Colon (tissue), 2 donors: ENCODE results near the gene RNF187.
"Not testable (repeated sequence)": the region's sequence is repeated elsewhere in the genome, so short reads cannot be mapped to it uniquely, and the experiment has no call there.

ENCODE experiments used
- FAIRE-seq: peaks from 2 replicates; lab custom pipeline; 2012; peaks lifted over from hg19 to GRCh38; lab: Jason Lieb, UNC
- donor health status: control.
- donor health status: control.

Gene RNF187

DNA sequence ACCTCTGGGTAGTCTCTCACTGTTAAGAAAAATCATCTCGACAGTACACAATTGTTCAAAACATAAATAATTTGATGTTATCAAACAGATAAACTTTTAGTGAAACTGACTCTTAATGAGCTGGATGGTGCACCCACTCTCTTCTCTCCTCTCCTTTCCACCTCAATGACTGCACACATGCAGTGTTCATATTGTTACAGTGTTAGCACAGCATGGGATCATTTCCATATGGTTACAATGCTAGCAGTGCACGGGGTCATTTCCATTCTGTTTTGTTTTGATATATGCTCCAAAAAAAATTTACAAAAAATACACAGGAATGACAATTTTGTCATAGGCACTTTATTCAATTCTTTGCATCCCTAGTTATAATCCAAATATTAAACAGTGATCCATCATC lies 26.4 kb upstream of the RNF187 start:
- no peak for FAIRE-seq

DNA sequence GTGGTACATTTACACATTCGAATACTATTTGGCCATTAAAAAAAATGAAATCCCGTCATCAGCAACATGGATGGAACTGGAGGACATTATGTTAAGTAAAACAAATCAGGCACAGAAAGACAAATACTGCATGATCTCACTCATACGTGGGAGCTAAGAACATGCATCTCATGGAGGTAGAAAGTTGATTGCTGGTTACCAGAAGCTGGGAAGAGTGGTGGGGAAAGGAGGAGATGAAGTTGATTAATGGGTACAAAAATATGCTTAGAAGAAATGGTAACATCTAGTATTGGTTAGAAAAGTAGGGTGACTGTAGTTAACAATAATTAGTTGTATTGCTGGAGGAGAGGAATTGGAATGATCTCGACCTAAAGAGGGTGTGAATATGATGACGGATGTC lies 24.6 kb upstream of the RNF187 start:
- no peak for FAIRE-seq

DNA sequence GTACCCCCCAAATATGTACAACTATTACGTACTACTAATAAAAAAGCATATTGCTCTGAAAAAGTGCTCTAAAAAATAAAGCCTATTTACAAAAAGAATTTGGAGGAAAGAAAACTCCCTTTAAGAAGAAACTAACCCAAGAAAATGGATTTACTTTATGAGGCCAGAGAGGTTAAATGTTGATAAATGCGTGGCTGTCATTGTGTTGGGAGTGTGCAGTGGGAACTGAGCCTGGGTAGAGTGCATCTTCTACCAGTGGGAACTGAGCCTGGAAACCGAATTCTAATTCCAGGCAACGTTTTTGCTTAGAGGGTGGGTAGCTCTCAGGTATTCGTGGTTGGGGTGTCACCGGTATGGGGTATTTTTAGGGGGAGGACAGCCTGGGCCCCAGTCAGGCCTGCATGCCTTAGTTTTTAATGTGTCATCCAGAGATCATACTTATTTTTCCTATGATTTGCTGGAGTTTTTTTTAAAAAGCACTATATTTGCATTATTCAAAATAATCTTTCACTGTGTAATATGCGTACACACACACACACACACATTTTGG lies 24.1 kb upstream of the RNF187 start:
- FAIRE-seq: no peak

DNA sequence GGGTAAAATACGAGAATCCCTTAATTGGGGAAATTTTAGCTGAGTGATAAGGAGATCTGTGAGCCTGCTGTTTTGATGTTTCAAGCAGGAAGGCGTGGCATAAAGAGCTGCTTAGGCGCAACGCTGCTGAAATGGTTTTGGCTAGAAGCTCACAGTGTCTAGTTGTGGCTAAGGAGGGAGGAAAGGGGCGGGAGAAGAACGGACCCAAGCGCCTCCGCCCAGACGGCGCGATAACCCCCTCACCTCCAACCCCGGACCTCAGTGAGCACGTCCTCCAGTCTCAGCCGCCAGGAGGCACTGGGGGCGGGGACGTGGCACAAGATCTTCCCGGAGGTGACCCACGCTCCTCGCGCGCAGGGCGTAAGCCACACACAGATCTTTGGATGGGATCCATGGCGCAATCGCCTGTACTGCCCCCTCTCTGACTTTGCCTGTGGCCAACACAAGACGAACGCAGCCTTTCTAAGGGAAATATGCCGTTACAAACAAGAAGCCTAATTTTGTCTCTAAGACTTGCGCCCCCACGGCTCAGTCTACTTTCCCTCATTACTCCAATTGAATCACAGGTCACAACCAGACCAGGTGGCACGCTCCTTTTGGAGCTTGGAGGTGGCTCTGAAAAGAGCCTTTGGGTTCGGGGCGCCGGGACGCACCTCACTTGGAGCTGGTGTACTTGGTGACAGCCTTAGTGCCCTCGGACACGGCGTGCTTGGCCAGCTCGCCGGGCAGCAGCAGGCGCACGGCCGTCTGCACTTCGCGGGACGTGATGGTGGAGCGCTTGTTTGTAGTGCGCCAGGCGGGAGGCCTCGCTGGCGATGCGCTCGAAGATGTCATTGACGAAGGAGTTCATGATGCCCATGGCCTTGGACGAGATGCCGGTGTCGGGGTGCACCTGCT lies 23.4 kb upstream of the RNF187 start:
- FAIRE-seq: no peak

DNA sequence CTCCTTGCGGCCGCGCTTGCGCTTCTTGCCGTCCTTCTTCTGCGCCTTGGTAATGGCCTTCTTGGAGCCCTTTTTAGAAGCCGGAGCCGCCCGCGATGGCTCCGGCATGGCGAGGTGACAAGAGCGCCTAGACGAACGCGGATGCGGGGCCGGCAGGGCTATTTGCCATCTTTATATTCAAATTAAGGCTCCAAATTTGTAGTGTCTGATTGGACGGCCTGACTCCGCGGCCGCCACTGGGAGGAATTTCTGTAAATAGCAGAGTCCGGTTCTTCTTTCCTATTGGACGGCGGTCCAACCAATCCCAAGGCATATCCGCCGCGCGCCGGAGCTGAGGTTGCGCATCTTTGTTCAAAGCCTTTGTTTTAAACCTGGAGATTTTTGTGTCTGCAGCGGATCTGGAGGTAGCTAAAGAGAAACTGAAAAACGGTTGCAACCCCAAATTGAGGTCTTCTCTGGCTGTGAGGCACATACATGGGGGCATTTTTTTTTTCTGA lies 22.6 kb upstream of the RNF187 start:
- no peak for FAIRE-seq

DNA sequence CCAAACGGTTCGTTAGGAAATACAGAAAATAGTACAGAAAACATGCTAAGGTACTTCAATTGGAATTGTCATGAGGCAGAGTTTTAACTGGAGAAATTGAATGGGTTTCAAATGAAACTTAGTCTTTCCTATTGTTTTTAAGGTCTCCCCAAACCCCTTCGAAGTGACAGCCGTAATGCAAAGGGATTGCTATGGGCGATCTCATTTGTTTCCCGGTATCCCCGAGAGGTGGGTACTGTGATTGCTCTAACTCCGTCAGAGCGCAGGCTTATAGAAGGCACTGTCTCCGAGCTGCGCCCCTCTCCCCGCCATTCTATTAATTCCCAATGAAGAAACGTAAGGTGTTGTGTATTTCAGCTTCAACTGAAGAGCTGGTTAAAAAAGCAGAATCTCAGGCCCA lies 22.0 kb upstream of the RNF187 start:
- no peak for FAIRE-seq

DNA sequence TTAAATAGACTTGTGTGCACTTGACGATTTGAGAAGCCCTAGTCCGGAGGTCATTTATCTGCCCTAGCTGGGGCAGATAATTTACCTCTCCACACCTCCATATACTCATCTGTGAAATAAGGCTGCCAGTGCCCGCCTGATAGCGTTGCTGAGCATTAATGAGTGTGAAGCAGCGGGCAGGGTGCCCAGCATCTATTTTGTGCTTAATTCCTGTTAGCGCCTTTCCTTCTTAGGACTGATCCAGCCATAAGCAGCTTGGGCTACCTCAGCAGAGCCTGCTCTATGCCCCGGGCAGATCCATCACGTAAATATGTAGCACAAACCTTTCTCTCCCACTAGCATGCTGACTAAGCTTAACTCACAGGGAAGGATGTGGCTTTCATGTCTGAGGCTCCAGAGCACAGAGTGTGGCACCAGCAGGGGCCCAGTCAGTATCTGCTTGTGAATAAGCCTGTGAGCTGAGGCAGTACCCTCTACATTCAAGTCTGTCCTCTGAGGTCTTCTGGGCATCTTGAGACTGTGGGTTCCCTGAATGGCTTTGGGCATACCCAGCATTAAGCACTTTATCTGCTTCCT lies 21.5 kb upstream of the RNF187 start:
- no peak for FAIRE-seq

DNA sequence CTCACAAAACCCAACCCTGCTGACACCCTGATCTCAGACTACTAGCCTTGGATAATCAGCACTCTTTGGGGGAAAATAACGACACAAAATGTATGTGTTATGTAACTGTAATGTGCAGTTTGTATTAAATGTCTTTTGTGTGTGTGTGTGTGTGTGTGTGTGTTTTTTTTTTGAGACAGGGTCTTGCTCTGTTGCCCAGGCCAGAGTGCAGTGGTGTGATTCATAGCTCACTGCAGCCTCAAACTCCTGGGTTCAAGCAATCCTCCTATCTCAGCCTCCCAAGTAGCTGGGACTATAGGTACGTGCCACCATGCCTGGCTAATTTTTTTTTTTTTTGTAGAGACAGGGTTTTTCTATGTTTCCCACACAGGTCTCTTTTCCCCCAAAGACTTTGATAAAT lies 19.0 kb upstream of the RNF187 start:
- FAIRE-seq: not testable (repeated sequence)

DNA sequence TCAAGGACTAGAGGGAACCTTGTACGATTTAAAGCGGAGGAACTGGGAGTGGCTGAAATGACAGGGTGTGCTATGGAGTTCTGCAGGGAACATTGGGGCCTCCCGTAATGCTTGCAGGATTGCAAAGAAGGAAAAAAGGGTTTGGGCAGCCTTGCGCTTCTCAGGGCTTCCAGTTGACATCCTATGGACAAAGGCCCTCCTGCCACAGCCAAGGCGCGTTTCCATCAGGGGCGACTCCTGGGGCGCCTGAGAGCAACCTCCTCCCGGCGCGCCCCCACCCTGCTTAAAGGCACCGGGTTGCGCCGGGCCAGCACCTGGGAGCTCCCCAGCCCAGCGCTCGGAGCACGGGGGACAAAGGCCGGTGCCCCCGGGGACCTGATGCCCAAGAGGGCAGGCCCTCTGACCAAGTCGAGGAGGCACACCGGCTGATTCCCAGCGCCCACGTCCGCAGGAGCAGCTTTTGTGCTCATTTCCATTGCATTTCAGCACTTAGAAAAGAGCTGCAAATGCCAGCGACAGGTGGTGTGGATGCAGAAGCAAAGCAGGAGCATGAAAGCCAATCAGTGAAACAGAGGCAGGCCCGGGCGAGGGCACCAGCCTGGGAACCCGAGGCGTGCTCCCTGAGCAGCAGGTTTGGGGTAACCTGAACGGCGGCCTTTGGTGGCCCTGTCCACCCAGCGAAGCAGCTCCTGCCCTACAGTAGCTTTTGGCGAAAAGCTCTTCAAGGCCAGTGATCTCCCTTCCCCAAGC lies 17.6 kb upstream of the RNF187 start:
- no peak for FAIRE-seq

DNA sequence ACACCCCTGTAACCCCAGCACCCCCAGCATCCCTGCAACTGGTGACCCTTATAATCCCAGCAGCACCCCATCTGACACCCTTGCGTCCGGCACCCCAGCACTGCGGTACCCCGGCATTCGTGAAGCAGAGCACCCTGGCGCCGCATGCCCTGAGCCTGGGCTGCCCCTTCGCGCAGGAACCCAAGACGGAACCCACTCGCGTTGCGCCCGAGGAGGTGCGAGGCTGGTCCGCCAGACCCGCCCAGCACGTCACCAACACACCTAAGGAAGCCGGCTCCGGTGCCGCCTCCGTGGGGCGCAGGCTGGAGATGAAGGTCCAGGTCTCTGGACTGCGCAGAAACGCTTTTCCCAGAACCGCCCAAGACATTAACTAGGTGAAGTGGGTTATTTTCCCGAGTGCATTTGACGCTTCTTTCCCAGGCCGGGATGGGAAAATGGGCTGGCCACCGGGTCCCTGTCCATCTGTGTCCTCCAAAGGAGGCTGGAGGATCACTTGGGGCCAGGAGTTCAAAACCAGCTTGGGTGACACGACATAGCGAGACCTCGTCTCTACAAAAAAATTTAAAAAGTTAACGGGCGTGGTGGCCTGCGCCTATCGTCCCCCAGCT lies 15.9 kb upstream of the RNF187 start:
- no peak for FAIRE-seq

DNA sequence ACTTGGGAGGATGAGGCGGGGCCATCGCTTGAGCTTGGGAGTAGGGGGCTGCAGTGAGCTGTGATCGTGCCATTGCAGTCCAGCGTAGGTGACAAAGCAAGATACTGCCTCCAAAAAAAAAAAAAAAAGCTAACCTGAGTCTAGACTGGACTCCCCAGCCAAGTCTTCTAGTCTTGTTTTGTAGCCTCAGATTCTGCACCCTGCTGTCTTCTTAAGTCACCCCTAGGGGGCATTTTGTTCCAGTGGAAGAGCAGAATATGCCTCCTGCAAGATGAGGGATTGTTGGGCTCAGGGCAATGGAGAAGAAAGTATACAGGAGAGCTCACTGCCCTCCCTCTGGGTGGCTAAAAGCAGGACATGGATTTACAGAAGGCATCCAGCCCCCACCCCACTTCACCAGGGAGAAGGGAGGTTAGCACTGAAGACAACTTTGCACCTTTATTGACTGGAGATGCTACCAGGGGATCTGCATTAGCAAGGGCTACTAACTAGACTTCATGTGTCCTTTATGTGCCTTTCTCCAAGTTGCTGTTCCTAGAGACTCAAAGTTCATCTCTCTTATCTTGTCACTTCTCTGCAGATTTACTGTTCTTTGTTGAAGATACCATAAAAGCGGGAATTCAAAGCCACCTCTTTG lies 15.3 kb upstream of the RNF187 start:
- no peak for FAIRE-seq

DNA sequence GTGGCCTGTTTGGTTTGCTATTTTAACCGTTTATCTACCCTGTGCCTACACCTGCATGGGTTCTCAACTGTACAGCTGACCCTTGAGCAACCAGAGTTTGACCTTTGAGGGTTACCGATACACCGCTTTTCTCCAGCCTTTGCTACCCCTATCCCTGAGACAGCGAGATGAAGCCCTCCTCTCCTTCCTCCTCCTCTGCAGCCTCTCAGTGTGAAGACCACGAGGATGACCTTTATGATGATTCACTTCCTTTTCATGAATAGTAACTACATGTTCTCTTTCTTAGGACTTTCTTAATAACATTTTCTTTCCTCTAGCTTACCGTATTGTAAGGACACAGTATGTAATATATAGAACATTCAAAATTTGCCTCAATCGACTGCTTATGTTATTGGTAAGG lies 14.5 kb upstream of the RNF187 start:
- no peak for FAIRE-seq

DNA sequence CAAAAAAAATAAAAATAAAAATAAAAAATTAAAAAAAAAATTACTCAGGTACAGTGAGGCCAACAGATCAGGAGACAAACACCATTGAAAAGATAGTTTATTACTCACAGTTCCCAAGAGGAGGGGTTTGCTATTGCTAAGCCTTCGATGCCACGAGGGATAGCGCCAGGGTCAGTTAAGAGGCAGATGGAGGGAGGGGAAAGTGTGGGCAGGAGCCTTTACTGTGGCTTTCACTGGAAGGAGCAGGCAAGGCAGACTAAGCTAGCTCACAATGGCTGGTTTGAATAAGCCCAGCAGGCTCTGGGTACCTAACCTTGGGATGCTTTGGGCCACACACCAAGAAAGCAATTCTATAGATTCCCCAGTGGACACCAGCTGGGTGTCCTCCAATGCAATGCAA lies 12.7 kb upstream of the RNF187 start:
- FAIRE-seq: no peak

DNA sequence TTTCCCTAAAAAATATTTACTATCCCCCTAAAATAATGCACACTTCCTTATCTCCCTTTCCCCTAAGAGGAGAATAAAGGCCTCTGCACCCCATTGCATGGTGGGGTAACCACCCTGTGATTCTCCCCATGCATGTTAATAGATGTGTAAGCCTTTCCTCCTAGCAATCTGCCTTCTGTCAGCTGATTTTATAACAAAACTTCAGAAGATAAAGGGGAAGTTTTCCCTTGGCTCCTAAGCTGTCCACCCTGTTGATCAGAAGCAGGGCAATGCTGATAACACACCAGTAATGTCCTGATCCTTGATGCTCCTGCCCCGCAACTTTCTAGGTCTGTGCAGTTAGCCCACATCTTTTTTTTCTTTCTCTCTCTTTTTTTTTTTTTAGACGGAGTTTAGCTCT lies 11.4 kb upstream of the RNF187 start:
- no peak for FAIRE-seq

DNA sequence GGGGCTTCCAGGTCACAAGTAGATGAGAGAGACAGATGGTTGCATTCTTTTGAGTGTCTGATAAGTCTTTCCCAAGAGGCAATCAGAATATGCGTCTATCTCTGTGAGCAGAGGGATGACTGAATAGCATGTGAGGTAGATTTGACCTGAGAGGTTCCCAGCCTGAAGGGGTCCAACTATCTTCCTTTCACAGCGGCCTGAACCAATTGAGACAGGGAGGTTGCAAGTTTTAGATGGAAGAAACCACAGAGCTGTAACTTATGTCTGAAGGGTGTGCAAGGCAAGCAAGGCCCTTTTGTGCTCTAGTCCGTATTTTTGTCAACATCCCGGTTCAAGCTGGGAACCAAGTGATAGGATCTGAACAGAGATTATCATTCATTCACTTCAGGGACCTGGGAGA lies 9.9 kb upstream of the RNF187 start:
- no peak for FAIRE-seq

DNA sequence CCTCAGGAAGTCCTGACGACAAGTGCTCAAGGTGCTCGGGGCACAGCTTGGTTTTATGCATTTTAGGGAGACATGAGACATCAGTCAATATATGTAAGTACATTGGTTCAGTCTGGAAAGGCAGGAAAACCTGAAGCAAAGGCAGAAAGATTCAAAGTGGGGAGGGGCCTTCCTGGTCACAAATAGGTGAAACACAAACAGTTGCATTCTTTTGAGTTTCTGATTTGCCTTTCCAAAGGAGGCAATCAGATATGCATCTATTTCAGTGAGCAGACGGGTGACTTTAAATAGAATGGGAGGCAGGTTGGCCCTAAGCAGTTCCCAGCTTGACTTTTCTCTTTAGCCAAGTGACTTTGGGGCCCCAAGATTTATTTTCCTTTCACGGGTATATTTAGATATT lies 8.9 kb upstream of the RNF187 start:
- FAIRE-seq: no peak

DNA sequence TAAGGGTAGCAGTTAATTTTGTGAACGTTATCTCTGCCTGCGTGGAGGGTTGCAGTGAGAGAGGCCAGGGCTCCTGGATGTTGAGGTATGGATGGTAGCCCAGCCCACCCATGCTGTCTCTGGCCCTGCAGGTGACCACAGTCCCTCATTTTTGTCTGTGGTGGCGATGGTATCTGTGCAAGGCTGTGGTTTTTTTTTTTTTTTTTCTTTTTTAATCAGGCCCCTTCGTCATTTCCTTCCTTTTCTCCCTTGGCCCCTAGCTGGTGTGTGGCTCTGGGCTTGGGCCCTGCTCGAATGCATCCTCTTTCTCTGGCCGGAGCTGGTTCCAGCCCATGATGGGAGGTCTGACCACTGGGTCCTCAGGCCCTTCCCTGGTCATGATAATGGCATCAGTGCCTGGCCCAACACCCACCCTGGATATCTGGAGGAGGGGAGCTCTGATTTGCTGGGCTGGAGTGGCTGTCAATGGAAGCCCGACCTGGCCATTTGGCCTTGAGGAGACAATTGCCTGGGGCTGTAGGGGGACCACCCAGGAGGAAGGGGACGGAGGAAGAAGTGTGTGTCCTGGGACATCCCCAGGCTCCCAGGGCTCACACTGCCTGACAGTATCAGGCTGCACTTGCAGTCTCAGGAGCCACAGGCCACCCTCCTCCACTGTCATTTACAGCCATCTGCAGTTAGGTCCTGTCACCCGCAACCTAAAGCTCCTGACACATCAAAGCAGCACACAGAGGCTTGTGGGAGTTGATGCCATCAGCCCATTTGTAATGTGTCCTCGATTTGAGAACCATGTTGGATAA lies 8.1 kb upstream of the RNF187 start:
- FAIRE-seq: no peak

DNA sequence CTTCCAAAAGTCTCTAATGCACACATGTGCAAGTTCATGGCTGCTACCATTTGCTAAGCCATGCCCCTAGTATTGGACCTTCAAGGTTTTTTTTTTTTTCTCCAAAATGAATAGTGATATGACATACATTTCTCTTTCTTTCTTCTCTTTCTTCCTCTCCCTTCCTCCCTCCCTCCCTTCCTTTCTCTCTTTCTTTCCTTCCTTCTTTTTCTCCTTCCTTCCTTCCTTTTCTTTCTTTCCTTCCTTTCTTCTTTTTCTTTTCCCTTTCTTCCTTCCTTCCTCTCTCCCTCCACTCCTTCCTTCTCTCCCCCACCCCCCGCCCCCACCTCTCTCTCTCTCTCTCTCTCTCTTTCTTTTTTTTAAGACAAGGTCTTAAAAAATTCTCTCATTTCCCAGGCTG lies 3.4 kb upstream of the RNF187 start:
- FAIRE-seq: no peak

DNA sequence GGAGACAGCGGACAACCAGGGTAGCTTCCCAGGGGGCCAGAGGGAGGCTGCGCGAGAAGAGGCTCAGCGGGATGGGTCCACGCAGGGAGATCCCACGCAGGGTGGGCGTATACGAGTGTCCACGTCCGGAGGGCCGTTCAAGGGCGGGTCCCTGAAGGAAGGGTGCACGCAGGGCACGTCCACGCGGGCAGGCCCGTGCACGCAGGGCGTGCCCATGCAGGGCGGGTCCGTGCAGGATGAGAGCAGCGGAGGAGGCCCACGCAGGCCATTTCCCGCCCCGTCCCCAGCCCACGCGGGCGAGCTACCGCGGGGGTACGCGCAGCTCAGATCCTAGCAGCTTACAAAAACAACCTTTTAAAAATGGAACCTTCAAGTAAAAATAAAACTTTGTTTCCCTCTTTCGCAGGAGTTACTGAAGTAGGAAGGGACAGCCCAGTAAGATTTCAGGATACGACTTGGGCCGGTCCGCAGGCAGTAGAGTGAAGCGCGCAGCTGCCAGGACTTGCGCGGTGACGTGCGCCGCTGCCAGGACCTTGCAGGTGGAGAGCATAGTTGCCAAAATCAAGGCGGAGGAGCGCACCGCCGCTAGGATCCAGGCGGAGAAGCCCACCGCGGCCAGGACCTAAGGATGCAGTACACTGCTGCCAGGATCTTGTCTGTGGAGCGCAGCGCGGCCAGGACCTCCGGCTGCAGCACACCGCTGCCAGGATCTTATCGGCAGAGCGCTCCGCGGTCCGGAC lies 416 bp upstream of the RNF187 start:
- no peak for FAIRE-seq

DNA sequence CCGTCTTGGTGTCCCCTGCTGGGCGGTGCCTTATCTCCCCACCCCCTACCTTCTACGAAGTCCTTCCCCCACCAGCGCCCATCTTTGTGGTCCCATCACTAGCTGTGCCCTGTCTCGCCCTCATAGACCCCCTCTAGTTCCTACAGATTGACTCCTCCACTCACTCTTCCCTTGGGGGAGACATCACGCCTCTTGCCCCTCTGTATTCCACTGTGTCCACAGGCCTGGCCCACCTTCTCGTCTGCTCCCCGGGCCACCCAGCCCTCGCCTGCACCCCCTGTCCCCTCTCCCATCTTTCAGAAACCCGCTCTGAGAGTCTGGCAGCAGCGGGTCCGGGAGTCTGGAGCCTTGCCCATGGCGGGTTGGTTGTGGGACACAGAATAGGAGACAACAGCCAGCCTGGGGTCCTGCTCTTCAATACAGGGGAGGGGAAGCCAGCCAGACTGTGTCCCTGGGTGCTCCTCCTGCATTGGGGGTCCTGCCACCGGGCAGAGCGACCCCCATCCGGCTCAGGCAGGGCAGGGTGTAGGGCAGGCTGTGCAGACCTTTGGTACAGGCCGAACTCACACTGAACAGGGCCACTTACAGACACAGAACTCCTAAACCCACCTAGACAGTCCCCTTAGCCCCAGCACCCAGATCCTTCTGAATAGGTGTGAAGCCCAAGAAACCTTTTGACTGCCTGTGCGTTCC lies 1.1 kb downstream of the RNF187 start:
- no peak for FAIRE-seq
